GM18907 (cell line): Measurements from ENCODE around the gene ZNF467.

Experiments used
- ATAC-seq: cut with Tn5 transposase; IDR thresholded peaks from one replicate; pipeline ENCODE4 v1.9.1; 2021; ENCODE audit warnings: mild to moderate bottlenecking, moderate library complexity; ENCODE audit not compliant: unreplicated experiment

ZNF467 gene

DNA sequence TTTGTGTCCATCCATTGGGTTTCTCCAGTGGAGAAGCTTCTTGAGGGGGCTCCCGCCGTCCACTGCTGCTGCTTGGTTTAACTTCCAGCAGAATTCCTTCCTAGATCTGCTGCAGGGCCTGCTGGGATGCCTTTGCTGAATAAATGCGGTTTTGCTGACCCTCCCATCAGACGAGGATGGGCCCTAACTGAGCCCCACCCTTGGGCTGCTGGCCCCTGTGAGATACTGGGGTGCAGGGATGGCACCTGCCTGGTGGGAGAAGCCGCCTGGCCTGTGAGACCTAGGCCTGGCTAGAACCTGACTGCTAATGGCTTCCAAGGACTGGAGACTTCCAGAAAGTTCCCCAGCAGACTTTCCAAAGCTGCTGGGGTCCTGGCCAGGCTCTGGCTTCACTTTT, 43.8 kb downstream of the ZNF467 start:
- ATAC-seq: no peak

- no peak for ATAC-seq
Observed at GRCh38 chr7:149728491-149729375, 44.7 kb downstream of the ZNF467 start.

GRCh38 chr7:149727899-149728476, 45.4 kb downstream of the ZNF467 start:
- no peak for ATAC-seq

GRCh38 chr7:149727053-149727898, 46.1 kb downstream of the ZNF467 start:
- no peak for ATAC-seq

GRCh38 chr7:149725916-149726315, 47.5 kb downstream of the ZNF467 start:
- no peak for ATAC-seq

DNA sequence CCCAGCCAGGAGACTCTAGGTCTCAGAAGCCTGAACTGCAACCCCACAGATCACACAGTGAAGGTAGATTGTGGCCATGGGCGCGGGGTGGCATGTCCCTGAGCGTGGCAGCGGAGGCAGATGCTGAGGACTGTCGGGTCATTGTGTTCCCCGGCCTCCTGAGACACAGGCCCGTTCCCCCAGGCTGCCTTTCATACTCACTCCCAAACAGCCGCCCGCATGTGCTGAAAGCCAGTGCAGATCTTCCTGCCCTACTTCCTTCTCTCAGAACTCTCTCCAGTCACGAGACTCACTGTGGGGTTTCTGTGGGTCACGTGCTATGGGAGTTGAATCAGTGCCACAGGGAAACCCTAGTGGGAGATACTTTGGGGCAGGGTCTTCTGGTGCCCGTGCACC, 48.0 kb downstream of the ZNF467 start:
- ATAC-seq: no peak

DNA sequence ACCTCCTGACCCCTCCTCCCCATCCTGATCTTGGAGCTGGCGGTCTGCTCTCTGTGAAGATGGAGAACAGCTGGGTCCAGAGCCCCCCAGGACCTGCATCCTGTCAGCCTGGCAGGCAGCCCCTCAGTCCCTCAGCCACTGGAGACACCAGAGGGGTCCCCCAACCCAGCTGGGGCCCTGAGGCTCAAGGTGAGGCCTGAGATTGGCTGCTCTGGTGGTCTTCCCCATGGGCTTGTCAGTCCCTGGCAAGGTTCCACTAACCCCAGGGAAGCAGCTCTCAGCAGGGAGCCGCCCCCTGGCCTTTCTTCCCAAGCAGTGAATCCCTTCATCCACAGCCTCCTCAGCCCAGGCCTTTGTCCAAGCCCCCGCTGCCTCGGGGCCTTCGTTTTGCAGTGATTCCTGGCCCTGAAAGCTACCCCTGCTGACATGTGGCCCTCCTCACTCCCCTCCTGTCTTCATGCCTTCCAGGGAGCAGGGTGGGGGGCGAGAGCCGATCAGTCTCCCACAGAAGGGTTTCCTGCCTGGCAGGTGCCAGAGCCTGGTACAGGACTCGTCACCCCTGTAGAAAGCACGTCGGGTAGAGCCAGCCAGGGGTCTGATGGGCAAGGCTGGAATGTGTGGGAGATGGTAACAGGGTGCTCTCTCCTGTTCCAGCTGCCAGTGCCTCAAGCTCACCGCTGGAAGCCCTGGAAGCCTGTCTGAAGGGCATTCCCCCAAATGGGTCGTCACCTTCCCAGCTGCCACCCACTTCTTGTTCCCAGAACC, 48.5 kb downstream of the ZNF467 start:
- ATAC-seq: no peak

- no peak for ATAC-seq
Observed at GRCh38 chr7:149723795-149724495, 49.4 kb downstream of the ZNF467 start.

GRCh38 chr7:149723082-149723767, 50.2 kb downstream of the ZNF467 start:
- no peak for ATAC-seq

GRCh38 chr7:149722356-149722957, 50.9 kb downstream of the ZNF467 start:
- no peak for ATAC-seq

DNA sequence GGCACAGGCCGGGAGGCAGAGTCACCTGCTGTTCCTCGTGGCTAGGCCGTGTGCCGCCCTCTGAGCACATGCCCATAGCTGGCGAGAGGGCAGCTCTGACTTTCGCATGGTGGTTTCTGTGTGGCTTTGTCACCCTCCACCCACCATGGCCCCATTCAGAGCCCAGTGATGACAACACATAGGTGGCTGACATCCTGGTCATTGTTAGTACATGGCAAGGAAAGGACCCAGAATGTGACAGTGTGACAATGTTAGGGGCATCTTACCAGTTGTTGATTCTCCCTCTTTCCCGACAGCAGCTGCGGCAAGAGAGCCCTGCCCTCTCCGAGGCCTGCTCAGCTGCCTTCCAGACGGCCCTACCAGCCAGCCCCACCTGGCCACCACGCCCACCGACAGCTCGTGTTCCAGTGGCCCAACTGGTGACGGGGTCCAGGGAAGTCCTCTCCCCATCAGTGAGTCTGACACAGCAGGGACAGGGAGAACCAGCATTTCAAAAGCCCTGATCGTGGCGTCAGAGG, 52.2 kb downstream of the ZNF467 start:
- ATAC-seq: no peak

DNA sequence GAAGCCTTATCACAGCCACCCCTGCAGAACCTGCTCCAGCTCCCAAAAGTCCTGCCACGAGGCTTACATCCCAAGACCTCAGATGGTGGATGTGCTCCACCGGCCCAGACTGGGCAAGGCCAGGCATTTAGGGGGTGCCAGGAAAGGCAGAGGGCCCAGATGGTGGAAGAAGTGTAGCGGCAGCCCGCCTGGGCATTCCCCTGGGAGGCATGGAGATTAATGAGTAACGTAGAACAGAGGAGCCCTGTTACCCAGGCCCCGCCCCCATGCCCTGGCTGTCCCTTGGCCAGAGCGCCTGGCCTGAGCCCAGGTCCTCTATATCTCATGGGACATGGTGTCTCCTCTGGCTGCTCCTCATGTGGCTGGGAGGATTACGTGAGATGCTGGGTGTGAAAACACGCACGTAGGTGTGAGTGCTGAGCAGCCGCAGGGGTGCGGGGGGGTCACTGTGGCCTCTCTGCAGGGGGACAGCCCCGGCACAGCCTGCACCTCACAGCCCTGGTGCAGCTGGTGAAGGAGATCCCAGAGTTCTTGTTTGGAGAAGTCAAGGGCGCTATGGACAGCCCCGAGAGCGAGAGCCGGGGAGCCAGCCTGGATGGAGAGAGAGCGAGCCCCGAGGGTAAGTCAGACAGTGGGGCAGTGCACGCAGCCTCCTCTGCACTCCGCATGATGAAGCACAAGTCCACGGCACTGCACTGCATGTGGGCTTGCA, 52.9 kb downstream of the ZNF467 start:
- ATAC-seq: peak; percentile 72

DNA sequence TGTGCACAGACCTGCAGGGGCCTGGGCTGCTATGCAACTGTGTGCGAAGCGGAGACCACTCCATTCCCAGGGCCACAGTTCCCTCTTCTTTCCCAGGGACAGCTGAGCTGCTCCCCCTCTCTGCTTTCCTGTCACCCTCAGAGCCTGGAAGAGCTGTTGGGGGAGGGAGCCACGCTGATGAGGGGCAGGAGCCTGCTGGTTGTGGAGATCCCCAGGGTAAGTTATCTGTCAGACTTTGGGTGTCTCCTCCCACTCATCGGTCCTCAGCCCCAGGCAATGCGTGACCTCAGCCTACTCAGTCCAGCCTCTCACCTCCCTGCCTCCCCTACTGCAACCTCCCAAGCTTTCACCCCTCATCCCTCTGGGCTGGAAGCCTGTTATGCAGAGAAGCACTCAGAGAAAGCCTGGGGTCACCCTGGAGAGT, 53.5 kb downstream of the ZNF467 start:
- ATAC-seq: peak; percentile 62

GRCh38 chr7:149719050-149719899, 54.1 kb downstream of the ZNF467 start:
- ATAC-seq: no peak

- no peak for ATAC-seq
Observed at GRCh38 chr7:149718730-149719049, 54.7 kb downstream of the ZNF467 start.

GRCh38 chr7:149717481-149717880, 55.9 kb downstream of the ZNF467 start:
- ATAC-seq: no peak

DNA sequence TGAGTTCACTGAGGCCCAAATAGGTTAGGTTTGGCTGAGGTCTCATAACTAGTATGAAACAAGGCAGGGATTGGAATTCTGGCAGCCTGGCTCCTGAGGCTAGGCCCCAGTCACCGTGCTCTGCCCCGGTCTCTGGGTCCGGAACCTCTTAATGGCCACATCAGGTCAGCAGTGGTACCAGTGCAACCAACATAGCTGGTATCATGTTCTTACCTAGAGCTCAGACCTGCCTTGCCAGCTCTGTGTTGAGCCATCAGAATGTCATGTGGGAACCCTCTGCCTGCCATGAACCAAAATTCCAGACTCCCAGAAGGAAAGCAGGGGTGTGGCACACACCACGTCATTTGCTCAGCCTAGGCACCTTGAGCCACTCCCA, 56.5 kb downstream of the ZNF467 start:
- ATAC-seq: no peak
